Measurements from ENCODE around the gene TBK1. TPM values are rescaled to one million over a fixed set of nuclear protein-coding genes. Genes with fewer than 3 reads are reported as not detected.
A peak's percentile ranks its signal among the peaks of the same experiment; 100 is the strongest.

TBK1 gene
- total and polyA plus RNA-seq, 10 of the 15 experiments (the other 5 are each of a cell fraction or from before 2014, with no cell fraction given), result 13.4 to 49.3 (median 37.7) TPM

DNA sequence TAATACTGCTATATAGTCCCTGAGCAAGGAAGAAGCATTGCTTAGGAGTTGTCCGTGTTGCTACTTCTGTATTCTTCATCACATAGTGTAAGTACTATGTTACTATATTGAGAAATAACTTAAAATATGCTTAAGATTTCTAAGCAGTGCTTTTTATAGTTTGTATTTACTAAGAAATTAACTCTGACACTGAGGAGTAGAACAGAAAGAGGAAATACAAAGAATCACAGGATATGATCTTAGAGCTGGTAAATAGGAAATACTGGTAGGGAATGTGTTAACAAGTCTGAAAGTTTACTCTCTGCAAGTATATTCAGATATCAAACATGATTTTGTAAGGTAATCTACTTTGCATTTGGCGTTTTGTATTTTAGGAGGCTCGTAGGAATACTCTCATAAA is 32.2 kb upstream of the TBK1 start:
- no peak overlapping the region for H3K27ac ChIP-seq (ENCODE audit: control insufficient read depth, insufficient read depth)
- H3K4me1 ChIP-seq (ENCODE audit: control insufficient read depth, insufficient read depth, low read length), result no peaks in the 10 kb centered on the region
- no peaks in the 10 kb centered on the region for H4K20me1 ChIP-seq (ENCODE audit: control insufficient read depth, insufficient read depth)
- H3K79me2 ChIP-seq (ENCODE audit: control insufficient read depth, insufficient read depth, low read length), result no peaks in the 10 kb centered on the region
- no peak overlapping the region for H3K9ac ChIP-seq (ENCODE audit: control insufficient read depth, insufficient read depth, low read length)
- SMC1A ChIA-PET (ENCODE audit: uncharacterized antibody, unreplicated experiment), result interaction anchor here (0.7 kb wide), 1 partner anchor 8 kb away, joined by 3 read pairs; no protein-coding TSS in a partner anchor
- CTCF ChIA-PET, result no interaction called here
- no peak overlapping the region for H3K4me2 ChIP-seq (ENCODE audit: control insufficient read depth, insufficient read depth)
- H3K36me3 ChIP-seq (ENCODE audit: control insufficient read depth in 2 of 2, insufficient read depth in 2 of 2, low read length in 1 of 2), result peaks cover 1 to 22% of the 10 kb centered on the region in 2 experiments; a peak in 2 of 4 replicates
- POLR2A ChIA-PET, result no interaction called here
- no peaks in the 10 kb centered on the region for H3K9me3 ChIP-seq (replicated peaks; ENCODE audit: control insufficient read depth, insufficient read depth, low read length)
- TF ChIP-seq HDAC6 (IDR thresholded peaks at IDR 0.05; ENCODE audit: unreplicated experiment) (no peak), MYC (IDR thresholded peaks at IDR 0.05; ENCODE audit: insufficient read depth, insufficient read length, insufficient replicate concordance, low read length, severe bottlenecking) (no peak), ZNF207 (IDR thresholded peaks at IDR 0.05; ENCODE audit: borderline replicate concordance) (no peak), SIX5 (IDR thresholded peaks at IDR 0.05; ENCODE audit: low read depth, low read length, severe bottlenecking) (no peak), FOXK2 (IDR thresholded peaks at IDR 0.05) (no peak), JUND (IDR thresholded peaks at IDR 0.05; ENCODE audit: low read depth, low read length) (no peak)
- TF ChIP-seq, protein P1, sequence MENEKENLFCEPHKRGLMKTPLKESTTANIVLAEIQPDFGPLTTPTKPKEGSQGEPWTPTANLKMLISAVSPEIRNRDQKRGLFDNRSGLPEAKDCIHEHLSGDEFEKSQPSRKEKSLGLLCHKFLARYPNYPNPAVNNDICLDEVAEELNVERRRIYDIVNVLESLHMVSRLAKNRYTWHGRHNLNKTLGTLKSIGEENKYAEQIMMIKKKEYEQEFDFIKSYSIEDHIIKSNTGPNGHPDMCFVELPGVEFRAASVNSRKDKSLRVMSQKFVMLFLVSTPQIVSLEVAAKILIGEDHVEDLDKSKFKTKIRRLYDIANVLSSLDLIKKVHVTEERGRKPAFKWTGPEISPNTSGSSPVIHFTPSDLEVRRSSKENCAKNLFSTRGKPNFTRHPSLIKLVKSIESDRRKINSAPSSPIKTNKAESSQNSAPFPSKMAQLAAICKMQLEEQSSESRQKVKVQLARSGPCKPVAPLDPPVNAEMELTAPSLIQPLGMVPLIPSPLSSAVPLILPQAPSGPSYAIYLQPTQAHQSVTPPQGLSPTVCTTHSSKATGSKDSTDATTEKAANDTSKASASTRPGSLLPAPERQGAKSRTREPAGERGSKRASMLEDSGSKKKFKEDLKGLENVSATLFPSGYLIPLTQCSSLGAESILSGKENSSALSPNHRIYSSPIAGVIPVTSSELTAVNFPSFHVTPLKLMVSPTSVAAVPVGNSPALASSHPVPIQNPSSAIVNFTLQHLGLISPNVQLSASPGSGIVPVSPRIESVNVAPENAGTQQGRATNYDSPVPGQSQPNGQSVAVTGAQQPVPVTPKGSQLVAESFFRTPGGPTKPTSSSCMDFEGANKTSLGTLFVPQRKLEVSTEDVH (IDR thresholded peaks at IDR 0.05; ENCODE audit: low read depth, partially characterized antibody), result no peak
- no TSS peak for BruUV-seq (replicated peaks)
- WGBS (ENCODE audit: insufficient coverage, insufficient replicate concordance, low lambda C conversion rate, missing lambda C conversion rate), result 83% methylated on average over 3 of the region's 3 CpGs
- DNase-seq (ENCODE audit: low read depth, low spot score), result no peak
- FAIRE-seq, result peak; percentile 84
- H2AFZ ChIP-seq (ENCODE audit: control insufficient read depth, low read depth, low read length), result no peak overlapping the region
- H3K4me3 ChIP-seq, result no peak overlapping the region
- intact Hi-C loops (cut with micrococcal nuclease; ENCODE audit: unreplicated experiment) (no loop called here), in situ Hi-C loops (cut with MboI) (no loop called here)
- RAD21 ChIA-PET (ENCODE audit: unreplicated experiment), result no interaction called here
- ATAC-seq, result no peak
- H3K27me3 ChIP-seq (replicated peaks in 1 of 2; ENCODE audit: control insufficient read depth in 2 of 2, insufficient read depth in 2 of 2, low read length in 1 of 2), result no peaks in the 10 kb centered on the region

Measured in GM12878 (cell line).